Omental fat pad (tissue), 4 donors: ENCODE results near the gene PYDC2. TPM values are rescaled to one million over a fixed set of nuclear protein-coding genes. Genes with fewer than 3 reads are reported as not detected.

ENCODE experiments used
- ATAC-seq: fragments of 150-250 bp; one replicate; pipeline ENCODE4 v1.9.1; 2016; ENCODE audit warnings: mild to moderate bottlenecking, moderate library complexity; ENCODE audit not compliant: low FRiP score
- DNase-seq: peaks from one replicate; pipeline ENCODE4 v3.0.0-alpha.2; 2019; ENCODE audit warnings: low spot score
- total RNA-seq, 4 donors: library from RNA; depleted of rRNA; stranded (reverse); fragments of >200 nt; gene quantifications; one replicate each; pipeline ENCODE4 v1.1.0, GENCODE V29; 2016
- TF ChIP-seq, protein P1 (sequence below), 3 donors: fragments of 450-650 bp; IDR thresholded peaks; one replicate each; pipeline ENCODE4 v1.5.1; 2016 to 2017; ENCODE audit warnings: antibody characterized with exemption in 3 of 3, mild to moderate bottlenecking in 3 of 3, moderate library complexity in 2 of 3

Gene PYDC2
- total RNA-seq, 4 donors from 2014 or later, result not detected

DNA sequence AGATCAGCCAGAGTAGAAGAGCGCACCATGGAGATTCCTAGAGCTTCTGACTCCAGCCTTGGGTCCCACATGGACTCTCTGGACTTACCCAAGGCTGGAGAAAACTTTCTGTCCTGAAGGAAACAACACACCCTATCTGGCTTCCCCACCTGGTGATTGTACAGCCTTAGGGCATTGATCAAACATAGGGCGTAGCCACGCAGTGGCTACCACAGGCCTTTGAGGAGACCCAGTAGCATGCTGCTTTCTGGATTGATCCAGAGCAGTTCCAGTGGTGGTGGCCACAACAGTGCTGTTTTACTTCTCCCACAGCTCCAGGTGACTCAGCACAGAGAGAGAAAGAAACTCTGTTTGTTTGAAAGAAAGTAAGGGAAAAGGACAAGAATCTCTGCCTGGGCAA, 23.5 kb downstream of the PYDC2 start:
- DNase-seq (no peak), ATAC-seq (no peak)
- TF ChIP-seq, protein P1, sequence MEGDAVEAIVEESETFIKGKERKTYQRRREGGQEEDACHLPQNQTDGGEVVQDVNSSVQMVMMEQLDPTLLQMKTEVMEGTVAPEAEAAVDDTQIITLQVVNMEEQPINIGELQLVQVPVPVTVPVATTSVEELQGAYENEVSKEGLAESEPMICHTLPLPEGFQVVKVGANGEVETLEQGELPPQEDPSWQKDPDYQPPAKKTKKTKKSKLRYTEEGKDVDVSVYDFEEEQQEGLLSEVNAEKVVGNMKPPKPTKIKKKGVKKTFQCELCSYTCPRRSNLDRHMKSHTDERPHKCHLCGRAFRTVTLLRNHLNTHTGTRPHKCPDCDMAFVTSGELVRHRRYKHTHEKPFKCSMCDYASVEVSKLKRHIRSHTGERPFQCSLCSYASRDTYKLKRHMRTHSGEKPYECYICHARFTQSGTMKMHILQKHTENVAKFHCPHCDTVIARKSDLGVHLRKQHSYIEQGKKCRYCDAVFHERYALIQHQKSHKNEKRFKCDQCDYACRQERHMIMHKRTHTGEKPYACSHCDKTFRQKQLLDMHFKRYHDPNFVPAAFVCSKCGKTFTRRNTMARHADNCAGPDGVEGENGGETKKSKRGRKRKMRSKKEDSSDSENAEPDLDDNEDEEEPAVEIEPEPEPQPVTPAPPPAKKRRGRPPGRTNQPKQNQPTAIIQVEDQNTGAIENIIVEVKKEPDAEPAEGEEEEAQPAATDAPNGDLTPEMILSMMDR (IDR thresholded peaks at IDR 0.05), result no peak

DNA sequence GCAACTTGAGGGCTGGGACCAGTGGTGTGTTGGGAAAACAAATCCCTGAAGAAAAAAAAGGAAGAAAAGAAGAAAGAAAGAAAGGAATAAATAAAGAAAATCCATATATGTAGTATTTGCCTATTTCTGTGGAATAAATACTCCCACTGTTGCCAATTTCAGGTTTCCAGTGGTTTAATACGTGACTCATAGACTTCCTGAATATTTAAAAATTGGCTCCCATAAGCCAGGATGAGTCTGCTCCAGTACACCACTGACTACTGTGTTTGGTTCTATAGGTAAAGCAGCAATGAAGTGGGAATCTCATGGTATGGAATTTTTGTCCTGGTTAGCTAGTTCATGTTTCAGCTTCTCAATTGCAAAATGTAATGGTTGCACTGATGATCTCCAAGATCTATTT, 31.6 kb downstream of the PYDC2 start:
- DNase-seq (no peak), ATAC-seq (no peak)
- TF ChIP-seq, protein P1 (IDR thresholded peaks at IDR 0.05), result no peak

GRCh38 chr3:191493336-191493735, 32.4 kb downstream of the PYDC2 start:
- DNase-seq, result no peak
- no peak for ATAC-seq
- TF ChIP-seq, protein P1 (IDR thresholded peaks at IDR 0.05), result no peak

DNA sequence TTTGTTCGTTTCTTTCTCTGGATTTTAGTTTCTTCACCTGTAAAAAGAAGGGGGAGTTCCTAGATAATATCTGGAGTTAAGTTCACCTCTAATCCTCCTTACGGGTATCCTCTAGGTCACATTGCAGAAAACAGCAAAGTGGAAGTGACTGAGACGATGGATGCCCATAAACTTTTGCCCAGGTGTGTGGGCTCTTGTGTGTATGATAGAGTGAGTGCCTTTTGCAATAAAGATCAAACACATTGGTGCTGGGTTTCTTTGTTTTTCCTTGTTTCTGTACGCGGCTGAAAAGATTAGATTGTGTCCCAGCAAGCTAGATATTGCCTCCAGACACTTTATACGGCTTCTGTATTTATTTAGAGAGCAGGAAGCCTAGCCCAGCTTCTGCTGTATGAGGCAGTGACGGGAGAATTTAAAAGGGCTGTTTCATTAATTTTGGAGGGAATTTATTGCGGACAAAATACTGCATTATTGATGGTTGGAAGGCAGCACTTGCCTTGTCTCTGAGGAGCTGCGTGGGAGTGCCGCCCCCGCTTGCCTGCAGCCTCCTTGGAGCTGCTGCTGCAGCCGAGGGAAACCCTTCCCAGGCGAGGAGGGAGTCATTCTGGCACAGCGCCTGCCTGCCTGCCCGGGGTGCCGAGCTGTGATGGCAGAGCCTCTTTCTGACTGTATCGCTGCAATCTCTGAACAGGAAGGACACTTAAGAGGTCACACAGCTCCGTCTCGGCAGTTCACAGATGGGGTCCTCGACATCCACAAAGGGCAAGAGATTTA, 38.5 kb downstream of the PYDC2 start:
- TF ChIP-seq, protein P1 (IDR thresholded peaks at IDR 0.05), result no peak
- ATAC-seq, result no peak
- no peak for DNase-seq

- DNase-seq, result no peak
- TF ChIP-seq, protein P1 (IDR thresholded peaks at IDR 0.05), result no peak
- no peak for ATAC-seq
Measured at GRCh38 chr3:191500892-191501291, 39.9 kb downstream of the PYDC2 start.

- TF ChIP-seq, protein P1 (IDR thresholded peaks at IDR 0.05), result no peak
- no peak for DNase-seq
- no peak for ATAC-seq
Measured at GRCh38 chr3:191502583-191502982, 41.6 kb downstream of the PYDC2 start.

DNA sequence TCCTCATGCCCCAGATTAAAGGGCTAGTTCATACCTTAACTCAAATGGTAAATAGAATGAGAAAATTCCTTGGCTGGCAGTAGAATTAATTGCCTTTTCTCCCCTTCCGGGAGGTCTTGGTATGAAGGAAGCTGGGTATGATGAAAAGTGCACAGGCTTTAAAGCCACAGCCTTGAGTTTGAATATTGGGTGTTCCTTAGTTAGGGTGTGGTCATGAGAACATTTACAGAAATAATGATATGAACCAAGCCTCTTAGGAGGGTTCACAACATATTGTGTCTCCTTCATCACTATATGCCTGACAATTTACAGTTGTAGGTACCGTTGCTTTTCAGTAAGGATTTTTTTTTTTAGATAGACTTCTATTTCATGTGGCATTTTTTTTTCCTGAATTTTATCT, 48.1 kb downstream of the PYDC2 start:
- TF ChIP-seq, protein P1 (IDR thresholded peaks at IDR 0.05), result no peak
- DNase-seq (no peak), ATAC-seq (no peak)
